Loucy (cell line): Measurements from ENCODE around the gene BPIFA1.

Source experiments
- H2AFZ ChIP-seq: fragments of 200-600 bp; sonication (generic); 2 replicates; pipeline ENCODE4 v1.6.0; 2016; ENCODE audit warnings: antibody characterized with exemption, mild to moderate bottlenecking, low read length, moderate library complexity
- H3F3A ChIP-seq: fragments of 200-600 bp; 2 replicates; pipeline ENCODE4 v1.6.0; 2016; ENCODE audit warnings: antibody characterized with exemption, low read depth, mild to moderate bottlenecking
- H3K27me3 ChIP-seq: fragments of 200-600 bp; sonication (generic); 2 replicates; pipeline ENCODE4 v1.6.1; 2014; ENCODE audit warnings: low read length, mild to moderate bottlenecking; ENCODE audit not compliant: insufficient read depth, poor library complexity, severe bottlenecking
- H3K36me3 ChIP-seq: fragments of 200-600 bp; sonication (generic); 2 replicates; pipeline ENCODE4 v1.6.1; 2016; ENCODE audit warnings: low read length; ENCODE audit not compliant: insufficient read depth
- H3K4me1 ChIP-seq: fragments of 200-600 bp; sonication (generic); 2 replicates; pipeline ENCODE4 v1.5.1; 2014; ENCODE audit warnings: low read length, mild to moderate bottlenecking; ENCODE audit not compliant: insufficient read depth, poor library complexity, severe bottlenecking
- H3K4me2 ChIP-seq: fragments of 200-600 bp; sonication (generic); 2 replicates; pipeline ENCODE4 v1.6.0; 2014; ENCODE audit warnings: antibody characterized with exemption, low read length, low read depth, mild to moderate bottlenecking; ENCODE audit not compliant: poor library complexity, severe bottlenecking
- H3K4me3 ChIP-seq: fragments of 200-600 bp; sonication (generic); 2 replicates; pipeline ENCODE4 v1.5.1; 2014; ENCODE audit warnings: low read length, mild to moderate bottlenecking, mixed read lengths; ENCODE audit not compliant: poor library complexity, severe bottlenecking
- H3K79me2 ChIP-seq: fragments of 200-600 bp; sonication (generic); 2 replicates; pipeline ENCODE4 v1.6.1; 2014; ENCODE audit warnings: low read length; ENCODE audit not compliant: insufficient read depth
- H3K9ac ChIP-seq: fragments of 200-600 bp; sonication (generic); 2 replicates; pipeline ENCODE4 v1.6.0; 2014; ENCODE audit warnings: mild to moderate bottlenecking, low read depth, low read length, moderate library complexity; ENCODE audit not compliant: poor library complexity, severe bottlenecking
- H3K9me2 ChIP-seq: fragments of 200-600 bp; sonication (generic); replicated peaks from 2 replicates; pipeline ENCODE4 v1.6.1; 2016; ENCODE audit warnings: low read depth, low read length, mixed read lengths
- H3K9me3 ChIP-seq: fragments of 200-600 bp; sonication (generic); 2 replicates; pipeline ENCODE4 v1.6.1; 2014; ENCODE audit warnings: mild to moderate bottlenecking, antibody characterized with exemption, low read length, low read depth; ENCODE audit not compliant: insufficient read depth
- H4K20me1 ChIP-seq: fragments of 200-600 bp; sonication (generic); 2 replicates; pipeline ENCODE4 v1.6.0; 2014; ENCODE audit warnings: antibody characterized with exemption, low read length, mild to moderate bottlenecking; ENCODE audit not compliant: insufficient read depth, poor library complexity, severe bottlenecking
- EZH2phosphoT487 ChIP-seq: fragments of 200-600 bp; IDR thresholded peaks from 2 replicates; pipeline ENCODE4 v1.6.1; 2018; ENCODE audit warnings: antibody characterized with exemption, mild to moderate bottlenecking, moderate library complexity, borderline replicate concordance
- TF ChIP-seq, protein P1 (sequence below): fragments of 200-600 bp; sonication (generic); conservative IDR thresholded peaks from 2 replicates; pipeline ENCODE4 v1.5.1; 2014; ENCODE audit warnings: mild to moderate bottlenecking, antibody characterized with exemption, low read length

BPIFA1 gene

DNA sequence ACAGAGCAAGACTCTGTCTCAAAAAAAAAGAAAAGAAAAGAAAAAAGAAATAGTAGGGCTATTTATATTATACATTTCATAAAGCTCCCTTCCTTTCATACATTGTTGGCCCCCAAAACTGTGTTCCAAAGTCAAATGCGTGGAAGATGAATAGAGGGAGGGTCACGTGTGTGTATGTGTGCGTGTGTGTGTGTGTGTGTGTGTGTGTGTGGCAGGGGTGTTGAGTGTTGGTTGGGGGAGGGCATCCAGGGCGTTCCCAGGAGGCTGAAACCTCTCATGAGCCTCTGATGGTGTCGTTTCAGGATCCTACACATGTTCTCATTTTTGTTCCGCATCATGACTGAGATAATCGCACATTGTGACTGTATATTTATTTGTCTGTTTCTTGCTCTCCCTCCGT, 39.4 kb downstream of the BPIFA1 start:
- H3K36me3 ChIP-seq = no peaks in the 10 kb centered on the region
- no peak for TF ChIP-seq EZH2phosphoT487
- TF ChIP-seq, protein P1, sequence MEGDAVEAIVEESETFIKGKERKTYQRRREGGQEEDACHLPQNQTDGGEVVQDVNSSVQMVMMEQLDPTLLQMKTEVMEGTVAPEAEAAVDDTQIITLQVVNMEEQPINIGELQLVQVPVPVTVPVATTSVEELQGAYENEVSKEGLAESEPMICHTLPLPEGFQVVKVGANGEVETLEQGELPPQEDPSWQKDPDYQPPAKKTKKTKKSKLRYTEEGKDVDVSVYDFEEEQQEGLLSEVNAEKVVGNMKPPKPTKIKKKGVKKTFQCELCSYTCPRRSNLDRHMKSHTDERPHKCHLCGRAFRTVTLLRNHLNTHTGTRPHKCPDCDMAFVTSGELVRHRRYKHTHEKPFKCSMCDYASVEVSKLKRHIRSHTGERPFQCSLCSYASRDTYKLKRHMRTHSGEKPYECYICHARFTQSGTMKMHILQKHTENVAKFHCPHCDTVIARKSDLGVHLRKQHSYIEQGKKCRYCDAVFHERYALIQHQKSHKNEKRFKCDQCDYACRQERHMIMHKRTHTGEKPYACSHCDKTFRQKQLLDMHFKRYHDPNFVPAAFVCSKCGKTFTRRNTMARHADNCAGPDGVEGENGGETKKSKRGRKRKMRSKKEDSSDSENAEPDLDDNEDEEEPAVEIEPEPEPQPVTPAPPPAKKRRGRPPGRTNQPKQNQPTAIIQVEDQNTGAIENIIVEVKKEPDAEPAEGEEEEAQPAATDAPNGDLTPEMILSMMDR = no peak
- H3K9me2 ChIP-seq = no peaks in the 10 kb centered on the region
- H4K20me1 ChIP-seq = no peaks in the 10 kb centered on the region
- no peak overlapping the region for H3K4me3 ChIP-seq
- no peak overlapping the region for H3K9ac ChIP-seq
- no peaks in the 10 kb centered on the region for H3K79me2 ChIP-seq
- H3K27me3 ChIP-seq = no peaks in the 10 kb centered on the region
- H3K4me2 ChIP-seq = no peak overlapping the region
- no peak overlapping the region for H2AFZ ChIP-seq
- no peaks in the 10 kb centered on the region for H3K9me3 ChIP-seq
- no peaks in the 10 kb centered on the region for H3F3A ChIP-seq
- H3K4me1 ChIP-seq = no peaks in the 10 kb centered on the region

DNA sequence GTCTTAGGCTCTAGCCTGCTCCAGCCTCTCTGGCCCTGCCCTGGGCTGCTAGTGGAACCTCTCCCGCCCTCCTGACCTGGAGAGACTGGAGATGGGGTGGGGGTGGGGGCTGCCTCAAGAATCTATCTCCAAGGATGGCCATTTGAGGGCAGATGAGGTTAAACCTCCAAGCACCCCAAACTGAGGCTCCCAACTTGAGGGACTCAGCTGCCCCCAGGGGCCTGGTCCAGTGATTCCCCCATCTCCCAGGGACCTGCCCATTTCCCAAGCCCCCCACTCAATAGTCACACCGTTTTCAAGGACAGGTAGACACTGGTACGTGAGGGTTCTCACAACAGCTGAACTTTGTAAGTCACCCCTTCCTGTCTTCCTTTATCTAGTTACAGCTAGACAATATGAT, 40.1 kb downstream of the BPIFA1 start:
- Histone ChIP-seq H3K4me3 (no peak overlapping the region), H3K9ac (no peak overlapping the region), H2AFZ (no peak overlapping the region), H3K9me2 (no peaks in the 10 kb centered on the region), H3K9me3 (no peaks in the 10 kb centered on the region), H3K79me2 (no peaks in the 10 kb centered on the region), H4K20me1 (no peaks in the 10 kb centered on the region), H3K4me1 (no peaks in the 10 kb centered on the region), H3K4me2 (no peak overlapping the region), H3F3A (no peaks in the 10 kb centered on the region), H3K36me3 (no peaks in the 10 kb centered on the region), H3K27me3 (no peaks in the 10 kb centered on the region)
- TF ChIP-seq, protein P1 = no peak
- no peak for TF ChIP-seq EZH2phosphoT487

DNA sequence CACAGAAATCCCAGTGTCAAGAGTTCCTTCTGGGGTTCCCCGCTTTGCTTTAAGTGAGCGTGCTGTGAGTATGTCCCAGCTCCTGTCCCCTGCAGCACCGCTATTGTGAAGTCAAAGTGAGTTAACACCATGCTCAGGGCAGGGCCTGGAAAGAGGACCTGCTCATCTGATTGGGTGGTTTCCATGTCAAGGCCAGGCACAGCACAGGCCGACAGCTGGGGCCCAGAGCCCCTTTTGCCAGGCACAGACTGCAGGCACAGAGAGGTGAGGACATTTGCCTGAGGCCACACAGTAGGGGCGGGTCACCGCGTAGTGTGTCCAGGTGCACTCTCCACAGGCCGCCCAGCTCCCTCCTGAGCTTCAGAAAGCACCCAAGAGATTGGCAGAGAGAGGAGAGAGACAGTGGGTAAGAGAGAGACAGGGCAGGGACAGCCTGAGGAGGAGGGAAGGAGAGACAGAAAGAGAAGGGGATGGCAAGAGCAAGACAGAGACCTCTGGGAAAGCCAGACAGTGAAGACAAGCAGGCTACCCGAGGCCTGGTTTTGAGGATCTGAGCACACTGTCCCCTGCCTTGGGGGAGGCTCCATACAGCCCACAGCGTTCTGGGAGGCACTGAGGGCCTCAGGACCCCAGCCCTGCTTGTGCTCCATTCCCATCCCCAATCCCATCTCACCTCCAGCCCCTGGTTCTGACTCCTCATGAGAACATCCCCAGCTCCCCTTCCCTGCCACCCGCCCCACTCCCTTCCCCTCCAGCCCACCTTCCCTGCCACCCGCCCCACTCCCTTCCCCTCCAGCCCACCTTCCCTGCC, 40.7 kb downstream of the BPIFA1 start:
- H3F3A ChIP-seq = no peaks in the 10 kb centered on the region
- H3K27me3 ChIP-seq = no peaks in the 10 kb centered on the region
- H3K9me2 ChIP-seq = no peaks in the 10 kb centered on the region
- no peak overlapping the region for H2AFZ ChIP-seq
- H4K20me1 ChIP-seq = no peaks in the 10 kb centered on the region
- no peak overlapping the region for H3K4me2 ChIP-seq
- TF ChIP-seq, protein P1 = no peak
- H3K9ac ChIP-seq = no peak overlapping the region
- no peaks in the 10 kb centered on the region for H3K9me3 ChIP-seq
- H3K36me3 ChIP-seq = no peaks in the 10 kb centered on the region
- H3K4me3 ChIP-seq = no peak overlapping the region
- no peaks in the 10 kb centered on the region for H3K4me1 ChIP-seq
- no peaks in the 10 kb centered on the region for H3K79me2 ChIP-seq
